Fibroblast of lung (primary cell): Measurements from ENCODE around the gene TUBA4B.

ENCODE experiments used
- EZH2 ChIP-seq: IDR thresholded peaks from 2 replicates; pipeline ENCODE4 v1.5.1; 2012; ENCODE audit warnings: low read length, control low read depth, mild to moderate bottlenecking; ENCODE audit errors: missing control alignments
- TF ChIP-seq, protein P1 (sequence below), 2 donors: IDR thresholded peaks in 1 of 2; conservative IDR thresholded peaks in 1 of 2; 1 replicate in 1 of 2; 2 replicates in 1 of 2; pipeline ENCODE4 v1.5.1; 2011 to 2012; ENCODE audit warnings: low read length in 2 of 2, control low read depth in 1 of 2, inconsistent platforms in 1 of 2, low read depth in 1 of 2, mild to moderate bottlenecking in 1 of 2

- TF ChIP-seq, protein P1, sequence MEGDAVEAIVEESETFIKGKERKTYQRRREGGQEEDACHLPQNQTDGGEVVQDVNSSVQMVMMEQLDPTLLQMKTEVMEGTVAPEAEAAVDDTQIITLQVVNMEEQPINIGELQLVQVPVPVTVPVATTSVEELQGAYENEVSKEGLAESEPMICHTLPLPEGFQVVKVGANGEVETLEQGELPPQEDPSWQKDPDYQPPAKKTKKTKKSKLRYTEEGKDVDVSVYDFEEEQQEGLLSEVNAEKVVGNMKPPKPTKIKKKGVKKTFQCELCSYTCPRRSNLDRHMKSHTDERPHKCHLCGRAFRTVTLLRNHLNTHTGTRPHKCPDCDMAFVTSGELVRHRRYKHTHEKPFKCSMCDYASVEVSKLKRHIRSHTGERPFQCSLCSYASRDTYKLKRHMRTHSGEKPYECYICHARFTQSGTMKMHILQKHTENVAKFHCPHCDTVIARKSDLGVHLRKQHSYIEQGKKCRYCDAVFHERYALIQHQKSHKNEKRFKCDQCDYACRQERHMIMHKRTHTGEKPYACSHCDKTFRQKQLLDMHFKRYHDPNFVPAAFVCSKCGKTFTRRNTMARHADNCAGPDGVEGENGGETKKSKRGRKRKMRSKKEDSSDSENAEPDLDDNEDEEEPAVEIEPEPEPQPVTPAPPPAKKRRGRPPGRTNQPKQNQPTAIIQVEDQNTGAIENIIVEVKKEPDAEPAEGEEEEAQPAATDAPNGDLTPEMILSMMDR (conservative IDR thresholded peaks at IDR 0.05 in 1 of 2, IDR thresholded peaks at IDR 0.05 in 1 of 2; ENCODE audit: low read depth in 1 of 2, low read length in 2 of 2): no peak
- no peak for TF ChIP-seq EZH2
Measured at GRCh38 chr2:219206328-219207133, 46.5 kb upstream of the TUBA4B start, which contains the start of gene ZFAND2B.
